Measurements from ENCODE around the gene OVCA2.
A peak's percentile ranks its signal among the peaks of the same experiment; 100 is the strongest.

OVCA2 gene

DNA sequence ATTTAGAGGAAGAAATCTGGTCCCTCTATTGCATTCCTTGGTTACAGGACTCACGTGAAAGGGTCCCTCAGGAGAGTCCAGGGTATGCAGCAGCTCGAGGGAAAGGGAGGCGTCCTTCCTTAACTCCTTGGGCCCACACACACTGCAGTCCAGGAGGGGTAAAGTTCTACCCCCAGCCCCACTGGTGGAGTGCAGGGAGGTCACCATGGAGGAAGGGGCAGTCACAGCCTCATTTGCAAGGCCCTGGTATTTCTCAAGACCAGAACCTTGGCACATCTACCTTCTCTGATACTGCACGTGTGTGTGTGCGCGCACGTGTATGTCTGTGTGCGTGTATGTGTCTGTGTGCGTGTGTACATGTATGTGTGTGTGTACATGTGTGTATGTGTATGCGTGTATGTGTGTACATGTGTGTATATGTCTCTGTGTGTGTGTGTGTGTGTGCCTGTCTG lies 24.2 kb downstream of the OVCA2 start:
- no peak for DNase-seq (ENCODE audit: low spot score)

DNA sequence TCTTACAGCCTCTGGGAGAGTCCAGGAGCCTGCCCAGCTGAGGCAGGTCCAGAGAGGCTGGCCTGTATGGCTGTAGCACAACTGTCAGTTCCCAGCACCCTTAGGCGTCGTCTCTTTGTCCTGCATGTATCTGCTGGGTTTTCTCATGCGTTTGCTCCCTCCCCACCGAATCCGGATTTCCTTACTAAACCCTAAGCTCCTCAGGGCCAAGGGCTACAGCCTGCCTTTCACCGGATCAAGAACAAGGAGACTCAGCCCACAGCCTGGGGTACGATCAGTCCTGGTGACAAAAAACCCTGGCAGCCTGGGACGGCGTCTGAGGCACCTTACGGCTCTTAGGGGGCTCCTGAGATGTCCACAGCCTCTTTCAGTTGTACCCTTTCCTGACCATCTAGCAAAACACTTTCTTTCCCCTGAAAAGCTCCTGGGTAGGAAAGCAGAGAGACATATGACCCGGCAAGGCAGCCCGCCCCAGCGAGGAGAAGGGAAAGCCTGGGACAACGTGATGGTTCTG lies 25.3 kb downstream of the OVCA2 start:
- DNase-seq (ENCODE audit: low spot score): no peak

GRCh38 chr17:2067608-2068024 lies 25.8 kb downstream of the OVCA2 start:
- no peak for DNase-seq (ENCODE audit: low spot score)

- DNase-seq (ENCODE audit: low spot score): no peak
These were observed 26.3 kb downstream of the OVCA2 start for GRCh38 chr17:2068031-2068518.

- peak; percentile 99 for DNase-seq (ENCODE audit: low spot score)
These were observed 26.8 kb downstream of the OVCA2 start for GRCh38 chr17:2068519-2069051.

DNA sequence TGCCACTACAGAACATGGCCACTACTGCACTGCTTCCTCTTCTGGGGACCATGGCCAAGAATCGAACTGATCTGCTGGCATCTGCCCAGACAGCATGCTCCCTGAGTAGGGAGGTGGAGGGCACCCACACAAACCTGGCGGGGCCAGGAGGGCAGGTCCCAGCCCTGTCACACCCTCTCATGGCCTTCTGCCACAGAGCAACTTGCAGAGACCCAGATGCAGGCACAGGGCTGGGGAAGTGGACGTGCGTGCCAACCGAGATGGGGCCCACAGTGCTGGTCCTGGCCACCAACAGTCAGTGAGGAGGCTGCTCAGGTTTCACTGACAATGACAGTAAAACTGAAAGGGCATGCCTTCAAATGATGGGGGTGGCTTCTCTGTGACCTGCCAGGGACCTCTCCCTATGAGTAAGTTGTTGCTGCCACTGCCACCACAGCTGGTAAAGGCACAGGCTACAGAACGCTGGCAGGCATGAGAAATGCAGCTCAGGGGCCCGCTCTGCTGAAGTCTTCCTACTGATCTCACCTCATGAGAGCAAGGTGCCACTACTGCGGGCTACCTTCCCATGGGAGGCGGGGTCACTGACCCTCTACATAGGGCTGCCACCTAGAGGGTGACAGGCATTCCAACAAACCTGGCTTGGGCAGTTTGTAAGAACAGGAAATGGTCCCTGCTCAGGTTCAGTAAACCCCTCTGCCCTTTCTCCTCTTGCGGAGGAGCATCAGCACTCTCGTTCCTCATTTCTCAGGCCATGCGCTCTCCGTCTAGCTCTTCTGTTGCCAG lies 28.6 kb downstream of the OVCA2 start:
- no peak for DNase-seq (ENCODE audit: low spot score)

DNA sequence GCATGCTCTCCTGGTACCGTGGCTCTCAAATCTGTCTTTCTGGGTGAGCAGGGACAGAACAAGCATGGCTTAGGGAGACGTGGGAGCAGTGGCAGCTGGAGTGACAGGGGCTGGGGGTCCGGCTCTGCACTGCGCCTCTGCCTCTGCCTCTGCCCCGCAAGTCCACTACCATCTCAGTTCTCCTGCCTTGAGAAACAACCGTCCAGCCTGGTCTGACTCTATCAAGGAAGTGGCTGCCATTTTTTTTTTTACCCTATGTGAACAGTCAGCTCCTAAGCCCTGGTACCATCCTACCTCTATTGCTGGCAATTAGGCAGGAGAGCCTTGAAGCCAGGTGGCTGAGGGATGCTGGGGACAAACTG lies 29.2 kb downstream of the OVCA2 start:
- no peak for DNase-seq (ENCODE audit: low spot score)

GRCh38 chr17:2071455-2072281 lies 29.8 kb downstream of the OVCA2 start:
- peak; percentile 97 for DNase-seq (ENCODE audit: low spot score)

DNA sequence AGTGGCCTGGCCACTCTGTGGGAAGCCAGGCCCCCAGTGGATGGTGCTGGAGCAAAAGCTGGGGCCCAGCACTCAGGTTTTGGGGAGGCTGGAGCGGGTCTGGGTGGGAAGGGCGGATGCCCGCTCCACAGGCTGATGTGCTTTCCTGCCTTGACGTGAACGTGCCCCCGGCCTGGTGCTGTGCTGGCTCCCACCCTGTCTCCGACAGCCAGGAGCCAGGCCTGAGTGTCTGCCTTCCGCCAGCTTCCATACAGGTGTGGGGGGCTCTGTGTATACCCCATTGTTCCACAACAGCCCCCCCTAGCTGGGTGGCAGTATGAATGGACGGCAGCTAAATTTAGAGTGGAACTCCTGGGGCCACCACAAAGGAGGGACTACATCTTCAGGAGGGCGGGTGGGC lies 33.1 kb downstream of the OVCA2 start:
- DNase-seq (ENCODE audit: low spot score): no peak

- DNase-seq (ENCODE audit: low spot score): no peak
These were observed 33.7 kb downstream of the OVCA2 start for GRCh38 chr17:2075336-2076086.

DNA sequence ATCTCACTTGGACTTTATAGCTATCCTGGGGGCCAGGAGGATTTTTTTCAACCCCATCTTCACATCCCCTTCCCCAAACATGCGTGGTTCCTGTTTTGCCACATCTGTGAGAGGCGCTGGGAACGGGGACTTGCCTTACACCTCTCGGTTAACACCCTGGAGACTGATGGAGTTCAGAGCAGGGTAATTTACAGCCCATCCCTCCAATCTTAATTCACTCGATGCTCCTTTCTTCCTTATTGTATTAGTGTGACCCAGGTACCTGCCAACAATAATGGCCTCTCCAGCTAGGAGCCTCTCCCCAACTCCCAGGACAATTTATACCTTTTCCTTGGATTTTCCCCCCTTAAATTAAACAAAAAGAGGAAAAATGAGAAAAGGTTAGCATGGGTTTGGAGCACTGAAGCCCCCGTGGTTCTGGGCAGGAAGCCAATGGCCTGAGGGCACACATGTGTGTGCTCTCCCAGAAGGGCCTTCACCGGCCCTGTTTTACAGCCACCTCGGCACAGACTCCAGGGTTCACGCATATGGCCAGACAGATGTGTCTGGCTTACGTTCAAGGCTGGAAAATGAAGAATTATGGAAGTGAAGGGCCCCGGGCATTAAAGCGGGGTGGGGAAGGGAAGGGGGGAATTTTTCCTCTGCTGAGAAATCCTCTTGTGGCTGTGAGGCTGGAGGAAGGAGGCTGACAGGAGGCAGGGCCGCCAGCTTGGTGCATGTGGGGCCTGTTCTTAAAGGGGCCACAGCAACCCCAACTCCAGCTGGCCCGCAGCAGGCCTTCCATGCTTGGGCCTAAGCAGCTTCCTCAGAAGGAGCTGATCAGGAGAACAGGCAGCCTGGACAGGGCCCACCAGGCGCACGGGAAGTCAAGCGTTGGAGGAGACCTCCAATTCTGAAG lies 34.5 kb downstream of the OVCA2 start:
- DNase-seq (ENCODE audit: low spot score): no peak

DNA sequence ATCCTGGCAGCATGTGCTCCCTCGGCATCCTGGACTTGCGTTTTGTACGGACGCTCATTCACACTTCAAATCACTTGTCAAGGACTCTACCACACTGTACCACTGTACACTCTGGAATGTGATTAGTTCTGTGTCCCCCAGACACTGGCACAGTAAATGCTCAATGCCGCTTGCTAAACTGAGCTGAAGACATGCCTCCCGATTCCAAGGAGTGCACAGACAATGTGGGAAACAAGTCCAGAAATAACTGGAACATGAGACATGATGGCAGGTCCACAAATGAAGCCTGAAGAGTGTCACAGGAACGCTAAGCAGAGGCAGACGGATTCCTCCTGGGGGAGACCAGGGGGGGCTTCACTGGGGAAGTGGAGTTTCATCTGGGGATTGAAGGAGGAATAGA lies 35.2 kb downstream of the OVCA2 start:
- no peak for DNase-seq (ENCODE audit: low spot score)

DNA sequence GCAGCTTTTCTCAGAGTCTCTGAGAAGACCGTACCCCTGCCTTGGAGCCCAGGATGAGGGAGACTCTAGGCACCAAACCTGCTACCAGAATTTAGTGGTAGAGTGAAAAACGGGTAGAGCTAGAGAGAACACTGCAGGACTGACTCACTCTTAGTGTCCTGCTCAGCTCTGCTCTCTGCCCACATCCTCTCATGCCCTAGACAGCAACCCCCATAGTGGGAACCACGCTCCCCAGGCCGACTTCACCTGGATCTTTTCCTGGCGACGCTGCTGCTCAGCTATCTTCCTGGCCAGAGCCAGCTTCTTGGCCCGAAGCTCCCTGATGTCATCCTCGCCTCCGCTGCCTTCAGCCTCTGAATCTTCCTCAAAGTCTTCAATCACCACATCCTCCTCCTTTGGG lies 39.7 kb downstream of the OVCA2 start:
- no peak for DNase-seq (ENCODE audit: low spot score)

- DNase-seq (ENCODE audit: low spot score): no peak
These were observed 40.4 kb downstream of the OVCA2 start for GRCh38 chr17:2082003-2082781.

- no peak for DNase-seq (ENCODE audit: low spot score)
These were observed 41.8 kb downstream of the OVCA2 start for GRCh38 chr17:2083613-2084035.

GRCh38 chr17:2084036-2084765 lies 42.4 kb downstream of the OVCA2 start:
- no peak for DNase-seq (ENCODE audit: low spot score)

GRCh38 chr17:2084766-2085647 lies 43.2 kb downstream of the OVCA2 start:
- no peak for DNase-seq (ENCODE audit: low spot score)

- DNase-seq (ENCODE audit: low spot score): no peak
These were observed 43.8 kb downstream of the OVCA2 start for GRCh38 chr17:2085648-2085949.

DNA sequence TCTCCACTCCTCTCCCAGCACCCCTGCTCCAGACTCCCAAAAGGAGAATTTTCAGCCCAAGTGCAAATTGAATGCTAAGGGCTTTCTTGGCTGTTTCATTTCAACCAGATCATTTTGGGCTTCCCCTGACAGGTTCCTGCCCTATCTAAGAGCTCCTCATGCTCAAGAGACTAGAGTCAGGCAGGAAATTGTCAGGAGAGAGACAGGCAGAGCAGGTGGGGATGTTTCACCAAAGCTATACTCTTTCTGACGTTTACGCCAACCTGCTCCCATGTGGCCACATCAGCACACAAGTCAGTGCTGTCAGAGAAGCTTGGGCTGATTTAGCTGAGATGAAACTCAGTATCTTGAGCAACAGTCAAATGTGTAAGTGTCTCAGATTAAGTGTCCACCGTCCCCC lies 44.5 kb downstream of the OVCA2 start:
- no peak for DNase-seq (ENCODE audit: low spot score)

Measured in kidney capillary endothelial cell (primary cell).